H9 (cell line): Measurements from ENCODE around the gene PDIA3. TPM values are rescaled to one million over a fixed set of nuclear protein-coding genes. Genes with fewer than 3 reads are reported as not detected.

Experiments
- DNase-seq: peaks from one replicate; pipeline ENCODE4 v3.0.0-alpha.2; 2017
- H2AFZ ChIP-seq: one replicate; pipeline ENCODE4 v1.6.1; 2013; ENCODE audit warnings: mild to moderate bottlenecking, low read length, control low read depth, moderate library complexity
- H2AK5ac ChIP-seq: 2 replicates; pipeline ENCODE4 v1.6.1; 2013; ENCODE audit warnings: low read length, control low read depth, mixed read lengths; ENCODE audit not compliant: insufficient read length
- H2BK120ac ChIP-seq: one replicate; pipeline ENCODE4 v1.6.1; 2013; ENCODE audit warnings: low read depth, mild to moderate bottlenecking, low read length, control low read depth, inconsistent platforms; ENCODE audit not compliant: poor library complexity, severe bottlenecking
- H2BK12ac ChIP-seq: 2 replicates; pipeline ENCODE4 v1.6.1; 2013; ENCODE audit warnings: low read length, control low read depth, mixed read lengths, low read depth; ENCODE audit not compliant: insufficient read length
- H2BK15ac ChIP-seq: 2 replicates; pipeline ENCODE4 v1.6.1; 2013; ENCODE audit warnings: low read depth, low read length, control low read depth
- H2BK20ac ChIP-seq: one replicate; pipeline ENCODE4 v1.6.1; 2013; ENCODE audit warnings: low read depth, mild to moderate bottlenecking, low read length, control low read depth, inconsistent platforms; ENCODE audit not compliant: poor library complexity, severe bottlenecking
- H2BK5ac ChIP-seq: 2 replicates; pipeline ENCODE4 v1.6.1; 2013; ENCODE audit warnings: low read length, control low read depth, mixed read lengths; ENCODE audit not compliant: insufficient read length
- H3K14ac ChIP-seq: 2 replicates; pipeline ENCODE4 v1.6.1; 2013; ENCODE audit warnings: low read length, control low read depth; ENCODE audit not compliant: insufficient read depth
- H3K18ac ChIP-seq: 2 replicates; pipeline ENCODE4 v1.6.1; 2013; ENCODE audit warnings: low read depth, mild to moderate bottlenecking, mixed read lengths, low read length, control low read depth; ENCODE audit not compliant: insufficient read length
- H3K23ac ChIP-seq: 2 replicates; pipeline ENCODE4 v1.6.1; 2013; ENCODE audit warnings: low read length, control low read depth, mixed read lengths, low read depth; ENCODE audit not compliant: insufficient read length
- H3K23me2 ChIP-seq: 2 replicates; pipeline ENCODE4 v1.6.1; 2013; ENCODE audit warnings: low read depth, mild to moderate bottlenecking, mixed read lengths, low read length, control low read depth; ENCODE audit not compliant: insufficient read length, poor library complexity, severe bottlenecking
- H3K27ac ChIP-seq: 2 replicates; pipeline ENCODE4 v1.5.1; 2013; ENCODE audit warnings: low read length, control low read depth, mixed read lengths, low read depth; ENCODE audit not compliant: insufficient read length
- H3K27me3 ChIP-seq: 2 replicates; pipeline ENCODE4 v1.6.1; 2013; ENCODE audit warnings: low read length, control low read depth, inconsistent platforms; ENCODE audit not compliant: insufficient read depth
- H3K4ac ChIP-seq: 2 replicates; pipeline ENCODE4 v1.6.1; 2013; ENCODE audit warnings: low read depth, mild to moderate bottlenecking, control low read depth, inconsistent platforms, low read length, moderate library complexity
- H3K4me1 ChIP-seq: 2 replicates; pipeline ENCODE4 v1.6.1; 2013; ENCODE audit warnings: low read length, control low read depth, inconsistent platforms; ENCODE audit not compliant: insufficient read depth
- H3K4me2 ChIP-seq: 2 replicates; pipeline ENCODE4 v1.6.1; 2013; ENCODE audit warnings: low read length, control low read depth, mixed read lengths; ENCODE audit not compliant: insufficient read length, insufficient read depth
- H3K56ac ChIP-seq: 2 replicates; pipeline ENCODE4 v1.6.1; 2013; ENCODE audit warnings: low read depth, mild to moderate bottlenecking, mixed read lengths, low read length, control low read depth; ENCODE audit not compliant: insufficient read length
- H3K79me1 ChIP-seq: 2 replicates; pipeline ENCODE4 v1.6.1; 2013; ENCODE audit warnings: low read depth, mild to moderate bottlenecking, moderate library complexity, low read length, control low read depth, inconsistent platforms; ENCODE audit not compliant: insufficient read depth, poor library complexity, severe bottlenecking
- H3K79me2 ChIP-seq: 2 replicates; pipeline ENCODE4 v1.6.1; 2013; ENCODE audit warnings: low read length, control low read depth, inconsistent platforms; ENCODE audit not compliant: insufficient read depth
- H3K9ac ChIP-seq: 2 replicates; pipeline ENCODE4 v1.6.1; 2013; ENCODE audit warnings: low read length, control low read depth, mixed read lengths; ENCODE audit not compliant: insufficient read length; ENCODE audit errors: extremely low read depth
- H3K9me3 ChIP-seq: one replicate; pipeline ENCODE4 v1.6.1; 2013; ENCODE audit warnings: low read depth, low read length, inconsistent platforms; ENCODE audit not compliant: control insufficient read depth
- H3T11ph ChIP-seq: one replicate; pipeline ENCODE4 v1.6.1; 2013; ENCODE audit warnings: mild to moderate bottlenecking, low read length, control low read depth, inconsistent platforms
- H4K20me1 ChIP-seq: one replicate; pipeline ENCODE4 v1.6.1; 2013; ENCODE audit not compliant: control insufficient read depth, insufficient read length, insufficient read depth
- H4K5ac ChIP-seq: 2 replicates; pipeline ENCODE4 v1.6.1; 2013; ENCODE audit warnings: low read depth, mild to moderate bottlenecking, mixed read lengths, low read length, control low read depth; ENCODE audit not compliant: insufficient read length
- H4K8ac ChIP-seq: replicated peaks from 2 replicates; pipeline ENCODE4 v1.6.1; 2013; ENCODE audit warnings: low read length, control low read depth, mixed read lengths, low read depth; ENCODE audit not compliant: insufficient read length
- H4K91ac ChIP-seq: 2 replicates; pipeline ENCODE4 v1.6.1; 2013; ENCODE audit warnings: low read depth, mild to moderate bottlenecking, moderate library complexity, mixed read lengths, low read length, control low read depth; ENCODE audit not compliant: insufficient read length
- H3K27ac Mint-ChIP-seq, 3 experiments: 2 replicates in 2 of 3; 3 replicates in 1 of 3; pipeline ENCODE4 v1.8.0; 2020 to 2021; ENCODE audit warnings: mixed read lengths in 3 of 3, mild to moderate bottlenecking in 1 of 3, moderate library complexity in 1 of 3
- H3K27me3 Mint-ChIP-seq: 2 replicates; pipeline ENCODE4 v1.8.0; 2021; ENCODE audit warnings: low read depth, mild to moderate bottlenecking, moderate library complexity, mixed read lengths
- H3K36me3 Mint-ChIP-seq, 3 experiments: 2 replicates in 2 of 3; 3 replicates in 1 of 3; pipeline ENCODE4 v1.8.0; 2020 to 2021; ENCODE audit warnings: low read depth in 3 of 3, mixed read lengths in 3 of 3; ENCODE audit not compliant: insufficient read depth in 1 of 3
- H3K4me1 Mint-ChIP-seq, 2 experiments: 2 replicates each; pipeline ENCODE4 v1.8.0; 2020; ENCODE audit warnings: mixed read lengths in 2 of 2
- H3K4me3 Mint-ChIP-seq, 2 experiments: 2 replicates in 1 of 2; 3 replicates in 1 of 2; pipeline ENCODE4 v1.8.0; 2020 to 2021; ENCODE audit warnings: mild to moderate bottlenecking in 2 of 2, mixed read lengths in 2 of 2, moderate library complexity in 1 of 2
- H3K9me3 Mint-ChIP-seq, 2 experiments: 2 replicates in 1 of 2; 3 replicates in 1 of 2; pipeline ENCODE4 v1.8.0; 2020; ENCODE audit warnings: mild to moderate bottlenecking in 2 of 2, mixed read lengths in 2 of 2, moderate library complexity in 1 of 2
- CTCF ChIP-seq: fragments of 200-600 bp; sonication (generic); conservative IDR thresholded peaks from 3 replicates; pipeline ENCODE4 v1.8.0; 2021; ENCODE audit warnings: antibody characterized with exemption, mild to moderate bottlenecking
- WGBS: extraction: QIAGEN DNeasy Blood & Tissue Kit; methylation state at CpG from one replicate; pipeline ENCODE4 v1.1.7; 2013; ENCODE audit warnings: missing lambda C conversion rate, low lambda C conversion rate, mixed read lengths; ENCODE audit not compliant: insufficient read length; ENCODE audit errors: extremely low coverage; 5-methylcytosine and 5-hydroxymethylcytosine counted together
- total RNA-seq: library from RNA; stranded (reverse); gene quantifications from 2 replicates; pipeline ENCODE4 v1.2.1, GENCODE V29; 2021

PDIA3 gene
- total RNA-seq, 1 experiment from 2014 or later: 524 TPM

DNA sequence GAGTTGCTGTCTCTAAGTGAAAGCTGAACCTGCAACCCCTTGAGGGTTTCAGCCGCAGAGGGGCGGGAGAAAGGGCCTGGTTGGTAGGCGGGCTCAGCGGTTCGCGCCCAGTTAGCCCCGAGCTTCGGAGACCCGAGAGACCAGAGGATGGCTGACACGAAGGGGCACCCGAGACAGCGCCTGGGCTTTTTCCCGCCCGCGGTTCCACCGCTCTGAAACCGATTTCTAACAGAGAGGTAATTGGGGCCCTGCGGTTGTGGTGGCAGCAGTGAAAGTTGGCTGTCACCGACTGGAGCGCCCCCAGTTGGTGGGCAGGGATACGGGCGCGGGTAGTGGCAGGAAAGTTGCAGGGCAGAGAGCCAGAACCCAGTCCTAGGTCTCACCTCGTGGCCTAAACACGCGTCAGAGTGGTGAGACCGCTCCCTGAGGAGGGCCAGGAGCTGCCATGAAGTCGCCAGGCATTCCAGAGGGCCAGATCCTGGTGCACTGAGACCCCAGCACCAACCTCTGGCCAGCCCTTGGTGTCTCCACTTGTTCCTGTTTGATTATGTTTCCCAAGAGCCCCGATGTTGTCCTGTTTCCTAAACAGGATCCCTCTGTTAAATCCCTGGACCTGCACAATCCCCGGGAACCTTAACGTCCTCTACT lies 31.2 kb downstream of the PDIA3 start:
- no peak overlapping the region for H3T11ph ChIP-seq
- H2BK15ac ChIP-seq: no peak overlapping the region
- peak overlapping the region; percentile 64; the same call in 1 of the 2 replicates for H3K14ac ChIP-seq
- no peaks in the 10 kb centered on the region for H3K9me3 ChIP-seq
- no peak overlapping the region for H3K27ac ChIP-seq
- peak; percentile 90 for TF ChIP-seq CTCF
- Mint-ChIP-seq H3K4me1 (peaks cover 12 to 13% of the 10 kb centered on the region in 2 experiments), H3K36me3 (peaks cover 5 to 25% (median 10%) of the 10 kb centered on the region in 3 experiments; a peak in 6 of 7 replicates), H3K9me3 (no peaks in the 10 kb centered on the region; a peak in 1 of 5 replicates), H3K27ac (peak overlapping the region in 1 of 3 experiments; percentile 35; a peak in 2 of 7 replicates), H3K27me3 (no peaks in the 10 kb centered on the region; the same call in 1 of the 2 replicates), H3K4me3 (peak overlapping the region; percentile 82 to 92)
- no peak overlapping the region for H3K4ac ChIP-seq
- H3K79me1 ChIP-seq: no peaks in the 10 kb centered on the region
- no peak overlapping the region for H2BK5ac ChIP-seq
- no peak overlapping the region for H3K18ac ChIP-seq
- WGBS: 100% methylated on average over 2 of the region's 31 CpGs
- peak overlapping the region; percentile 98 for H3K4me2 ChIP-seq
- no peaks in the 10 kb centered on the region; the same call in 1 of the 2 replicates for H3K4me1 ChIP-seq
- H3K79me2 ChIP-seq: no peaks in the 10 kb centered on the region
- H4K5ac ChIP-seq: no peak overlapping the region
- no peak overlapping the region for H4K8ac ChIP-seq
- H3K9ac ChIP-seq: peak overlapping the region; percentile 53
- H3K23ac ChIP-seq: no peak overlapping the region
- H2AK5ac ChIP-seq: no peak overlapping the region
- DNase-seq: peak; percentile 83
- H2BK20ac ChIP-seq: no peak overlapping the region
- H2BK120ac ChIP-seq: no peak overlapping the region
- H3K27me3 ChIP-seq: no peaks in the 10 kb centered on the region
- H3K56ac ChIP-seq: no peak overlapping the region
- H2AFZ ChIP-seq: peak overlapping the region; percentile 17
- H2BK12ac ChIP-seq: no peak overlapping the region
- no peak overlapping the region for H4K91ac ChIP-seq
- peaks cover 13% of the 10 kb centered on the region for H3K23me2 ChIP-seq
- H4K20me1 ChIP-seq: no peaks in the 10 kb centered on the region
